Epithelial cell of proximal tubule (primary cell): ENCODE results near the gene ENTR1. TPM values are rescaled to one million over a fixed set of nuclear protein-coding genes. Genes with fewer than 3 reads are reported as not detected.
A peak's percentile ranks its signal among the peaks of the same experiment; 100 is the strongest.

Experiments used
- DNase-seq: peaks from one replicate; pipeline ENCODE4 v3.0.0-alpha.2; 2011; ENCODE audit warnings: low read depth
- H3K4me3 ChIP-seq: 2 replicates; pipeline ENCODE4 v1.5.1; 2011; ENCODE audit warnings: low read depth, mild to moderate bottlenecking, low read length
- total RNA-seq: library from RNA; depleted of rRNA; stranded (reverse); fragments of >200 nt; gene quantifications from 2 replicates; pipeline ENCODE4 v1.2.3, GENCODE V29; 2015
- TF ChIP-seq, protein P1 (sequence below): conservative IDR thresholded peaks from 2 replicates; pipeline ENCODE4 v1.5.1; 2012; ENCODE audit warnings: low read depth, mild to moderate bottlenecking, low read length

ENTR1 gene
- total RNA-seq, 1 donor from 2014 or later = 57.5 TPM

DNA sequence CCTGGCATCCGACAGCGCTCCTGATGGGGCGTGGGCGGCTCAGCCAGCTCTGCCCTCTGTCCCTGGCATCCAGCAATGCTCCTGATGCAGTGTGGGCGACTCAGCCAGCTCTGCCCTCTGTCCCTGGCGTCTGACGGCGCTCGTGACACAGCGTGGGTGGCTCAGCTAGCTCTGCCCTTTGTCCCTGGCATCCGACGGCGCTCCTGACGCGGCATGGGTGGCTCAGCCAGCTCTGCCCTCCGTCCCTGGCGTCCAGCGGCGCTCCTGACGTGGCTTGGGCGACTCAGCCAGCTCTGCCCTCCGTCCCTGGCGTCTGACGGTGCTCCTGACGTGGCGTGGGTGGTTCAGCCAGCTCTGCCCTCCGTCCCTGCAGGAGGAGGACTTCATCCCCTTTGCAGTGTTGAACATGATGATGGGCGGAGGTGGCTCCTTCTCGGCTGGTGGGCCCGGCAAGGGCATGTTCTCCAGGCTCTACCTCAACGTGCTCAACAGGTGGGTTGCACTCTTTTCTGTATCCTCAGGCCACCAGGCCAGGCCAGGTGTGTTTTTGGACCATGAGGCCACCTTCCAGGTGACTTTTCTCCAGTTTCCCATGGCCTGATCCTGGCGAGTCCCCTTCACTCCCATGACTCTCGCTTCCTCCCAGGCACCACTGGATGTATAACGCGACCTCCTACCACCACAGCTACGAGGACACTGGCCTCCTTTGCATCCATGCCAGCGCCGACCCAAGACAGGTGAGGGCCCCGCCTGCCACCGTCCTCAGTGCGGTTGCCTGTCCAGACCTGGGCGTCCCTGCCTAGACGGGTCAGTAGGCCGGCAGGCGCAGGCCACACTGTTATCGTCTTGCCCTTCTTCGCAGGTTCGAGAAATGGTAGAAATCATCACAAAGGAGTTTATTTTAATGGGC lies 8.0 kb upstream of the ENTR1 start:
- no peak overlapping the region for H3K4me3 ChIP-seq
- no peak for DNase-seq
- TF ChIP-seq, protein P1, sequence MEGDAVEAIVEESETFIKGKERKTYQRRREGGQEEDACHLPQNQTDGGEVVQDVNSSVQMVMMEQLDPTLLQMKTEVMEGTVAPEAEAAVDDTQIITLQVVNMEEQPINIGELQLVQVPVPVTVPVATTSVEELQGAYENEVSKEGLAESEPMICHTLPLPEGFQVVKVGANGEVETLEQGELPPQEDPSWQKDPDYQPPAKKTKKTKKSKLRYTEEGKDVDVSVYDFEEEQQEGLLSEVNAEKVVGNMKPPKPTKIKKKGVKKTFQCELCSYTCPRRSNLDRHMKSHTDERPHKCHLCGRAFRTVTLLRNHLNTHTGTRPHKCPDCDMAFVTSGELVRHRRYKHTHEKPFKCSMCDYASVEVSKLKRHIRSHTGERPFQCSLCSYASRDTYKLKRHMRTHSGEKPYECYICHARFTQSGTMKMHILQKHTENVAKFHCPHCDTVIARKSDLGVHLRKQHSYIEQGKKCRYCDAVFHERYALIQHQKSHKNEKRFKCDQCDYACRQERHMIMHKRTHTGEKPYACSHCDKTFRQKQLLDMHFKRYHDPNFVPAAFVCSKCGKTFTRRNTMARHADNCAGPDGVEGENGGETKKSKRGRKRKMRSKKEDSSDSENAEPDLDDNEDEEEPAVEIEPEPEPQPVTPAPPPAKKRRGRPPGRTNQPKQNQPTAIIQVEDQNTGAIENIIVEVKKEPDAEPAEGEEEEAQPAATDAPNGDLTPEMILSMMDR = no peak

DNA sequence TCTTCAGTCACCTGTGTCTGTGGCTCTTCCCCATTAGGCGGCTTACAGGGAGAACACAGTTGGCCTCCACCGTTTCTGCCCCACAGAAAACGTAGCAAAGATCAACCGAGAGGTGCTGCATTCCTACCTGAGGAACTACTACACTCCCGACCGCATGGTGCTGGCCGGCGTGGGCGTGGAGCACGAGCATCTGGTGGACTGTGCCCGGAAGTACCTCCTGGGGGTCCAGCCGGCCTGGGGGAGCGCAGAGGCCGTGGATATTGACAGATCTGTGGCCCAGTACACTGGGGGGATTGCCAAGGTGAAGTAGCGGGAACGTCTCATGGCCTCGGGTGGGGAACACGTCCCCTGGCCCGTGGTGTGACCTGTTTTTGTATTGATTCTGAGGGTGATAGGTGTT lies 6.5 kb upstream of the ENTR1 start:
- no peak for DNase-seq
- no peak overlapping the region for H3K4me3 ChIP-seq
- TF ChIP-seq, protein P1 = no peak

DNA sequence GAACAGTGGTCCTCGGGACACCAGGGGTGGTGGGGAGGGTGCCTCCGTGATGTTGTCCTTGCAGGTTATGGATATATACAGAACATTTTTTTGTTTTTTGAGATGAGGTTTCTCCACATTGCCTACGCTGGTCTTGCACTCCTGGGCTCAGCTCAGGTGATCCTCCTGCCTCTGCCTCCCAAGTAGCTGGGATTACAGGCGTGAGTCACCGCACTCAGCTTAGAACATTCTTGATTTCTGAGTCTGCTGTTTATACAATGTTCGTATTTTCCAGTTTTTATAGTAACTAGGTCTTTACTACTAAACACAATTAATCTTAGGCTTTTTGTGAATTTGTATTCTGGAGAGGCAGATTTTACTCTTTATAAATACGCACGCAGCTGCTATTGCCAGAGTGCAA lies 6.0 kb upstream of the ENTR1 start:
- H3K4me3 ChIP-seq = no peak overlapping the region
- DNase-seq = no peak
- TF ChIP-seq, protein P1 = no peak

DNA sequence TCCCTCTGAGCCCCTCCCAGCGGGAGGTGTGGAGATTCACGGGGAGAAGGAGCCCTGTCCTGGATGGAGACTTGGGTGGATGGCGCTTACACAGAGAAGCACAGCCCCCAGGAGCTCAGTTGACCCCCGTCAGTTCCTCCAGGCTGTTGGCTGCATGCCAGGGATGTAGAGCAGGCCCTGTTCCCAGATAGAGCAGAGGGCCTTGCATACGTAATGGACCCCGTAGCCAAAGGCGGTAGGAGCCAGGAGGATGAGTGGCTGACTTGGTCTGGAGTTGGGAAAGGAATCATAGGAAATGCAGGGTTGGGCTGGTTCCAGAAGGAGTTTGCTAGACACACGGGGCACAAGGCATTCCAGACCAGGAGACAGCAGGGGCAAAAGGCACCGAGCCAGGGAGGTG lies 2.5 kb upstream of the ENTR1 start:
- DNase-seq = no peak
- TF ChIP-seq, protein P1 = no peak
- H3K4me3 ChIP-seq = no peak overlapping the region

DNA sequence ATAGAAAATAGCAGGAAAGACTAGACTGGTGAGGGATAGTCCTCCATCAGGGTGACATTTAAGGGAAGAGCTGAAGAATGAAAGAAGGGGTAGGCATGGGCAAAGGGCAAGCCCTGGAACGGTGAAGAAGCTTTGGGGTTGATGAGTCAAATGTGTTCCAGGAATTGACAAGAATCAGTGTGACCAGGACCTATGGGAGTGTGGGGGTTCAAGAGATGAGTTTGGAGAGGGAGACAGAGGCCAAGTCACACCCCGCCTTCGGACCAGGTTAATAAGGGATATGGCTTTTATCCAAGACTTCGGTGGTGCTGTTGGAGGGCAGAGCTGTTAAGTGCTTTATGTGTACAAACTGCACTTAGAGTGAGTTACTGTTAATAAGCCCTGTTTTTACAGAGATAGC lies 964 bp upstream of the ENTR1 start:
- H3K4me3 ChIP-seq = peak overlapping the region; percentile 90
- TF ChIP-seq, protein P1 = no peak
- DNase-seq = no peak

DNA sequence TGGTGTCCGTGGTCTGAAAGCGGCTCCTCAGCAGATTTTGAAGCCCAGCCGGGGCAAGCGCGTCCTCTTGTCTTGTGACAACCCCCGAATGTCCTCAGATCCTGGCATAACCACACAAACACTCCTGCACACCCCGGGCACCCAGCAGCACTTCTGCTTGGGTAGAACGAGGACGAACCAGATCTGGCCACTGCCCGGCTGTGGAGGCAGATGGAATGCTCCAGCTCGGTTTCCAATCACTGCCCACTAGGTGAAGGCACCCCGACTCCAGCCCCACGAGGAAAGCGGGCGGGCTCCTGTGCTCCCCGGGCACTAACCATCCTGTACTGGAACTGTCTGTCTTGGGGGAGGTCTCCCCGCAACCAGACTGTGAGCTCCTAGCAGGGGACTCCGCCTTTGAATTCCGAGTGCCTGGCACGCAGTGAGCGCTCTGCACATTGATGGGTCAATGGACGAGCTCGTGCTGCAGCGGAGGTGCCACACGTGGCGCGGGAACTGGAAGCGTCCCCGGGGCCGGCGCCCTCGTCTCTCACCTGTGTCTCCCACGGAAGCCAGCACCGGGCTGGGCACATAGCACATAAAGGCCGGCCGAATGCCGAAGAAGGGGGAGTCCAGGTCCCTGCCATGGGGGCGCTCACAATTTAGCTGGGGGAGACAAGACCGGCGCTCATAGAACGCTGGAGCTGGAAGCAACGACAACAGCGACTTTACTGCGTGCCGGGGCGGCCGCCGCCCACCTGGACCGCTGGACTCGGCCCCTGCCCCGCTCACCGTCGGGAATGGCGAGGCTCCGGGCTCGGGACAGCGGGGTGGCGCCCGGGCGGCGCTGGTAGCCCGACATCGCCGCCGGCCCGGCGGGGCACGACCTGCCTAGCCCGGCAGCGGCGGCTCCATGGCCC lies 608 bp downstream of the ENTR1 start:
- TF ChIP-seq, protein P1 = no peak
- H3K4me3 ChIP-seq = peak overlapping the region; percentile 84
- DNase-seq = no peak
